Measurements from ENCODE around the gene KCTD12.

The KCTD12 gene

DNA sequence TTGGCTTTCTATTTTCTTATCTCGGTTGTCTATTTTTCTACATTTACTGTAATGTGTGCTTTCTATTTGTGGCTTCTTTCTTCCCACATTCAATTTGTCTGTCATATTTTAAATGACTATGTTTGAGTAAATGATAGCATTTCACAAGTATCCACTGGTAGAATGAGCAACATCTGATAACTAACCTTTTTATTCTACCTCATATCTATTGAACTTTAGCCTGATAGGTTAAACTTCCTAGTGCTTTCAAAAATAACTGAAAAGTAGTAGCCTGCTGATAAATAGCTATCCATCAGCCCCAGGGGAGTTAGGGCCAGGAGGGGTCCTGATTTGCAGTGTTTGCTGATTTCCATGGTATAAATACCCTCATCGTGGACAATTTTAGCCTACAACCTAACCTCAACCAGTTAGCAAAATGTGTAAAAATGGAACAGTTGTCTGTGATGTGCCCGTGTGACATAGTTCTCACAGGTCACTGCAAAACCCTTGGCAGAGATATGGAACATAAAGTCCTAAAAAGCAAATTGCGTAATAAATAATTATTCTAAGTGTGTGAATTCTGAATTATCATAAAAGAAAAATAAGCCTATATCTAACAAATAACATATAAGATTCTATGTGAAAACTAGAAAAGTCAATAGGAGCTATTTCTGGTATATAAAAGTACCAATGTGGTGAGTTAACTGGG is 32.1 kb downstream of the KCTD12 start:
- Histone ChIP-seq H2AFZ (ENCODE audit: low read depth, low read length) (no peak overlapping the region), H4K20me1 (ENCODE audit: insufficient read depth, low read length) (no peaks in the 10 kb centered on the region), H3K36me3 (ENCODE audit: insufficient read depth, low read length) (no peaks in the 10 kb centered on the region), H3K9me3 (ENCODE audit: insufficient read depth, low read length, severe bottlenecking) (no peaks in the 10 kb centered on the region), H3K4me2 (ENCODE audit: insufficient read depth, low read length) (no peak overlapping the region), H3K27ac (ENCODE audit: low read length) (no peak overlapping the region), H3K4me3 (ENCODE audit: low read depth in 1 of 2, low read length in 2 of 2) (no peak overlapping the region), H3K79me2 (ENCODE audit: insufficient read depth, low read length) (no peaks in the 10 kb centered on the region), H3K9ac (ENCODE audit: low read depth, low read length) (no peak overlapping the region), H3K27me3 (ENCODE audit: insufficient read depth, low read length, poor library complexity) (no peaks in the 10 kb centered on the region), H3K4me1 (ENCODE audit: insufficient read depth, low read length) (no peaks in the 10 kb centered on the region)
- ATAC-seq (ENCODE audit: insufficient read depth, low read depth) (no peak), DNase-seq (no peak)
- no peak for TF ChIP-seq EZH2 (IDR thresholded peaks at IDR 0.05; ENCODE audit: borderline replicate concordance, low read depth, low read length, severe bottlenecking)
- TF ChIP-seq, protein P1, sequence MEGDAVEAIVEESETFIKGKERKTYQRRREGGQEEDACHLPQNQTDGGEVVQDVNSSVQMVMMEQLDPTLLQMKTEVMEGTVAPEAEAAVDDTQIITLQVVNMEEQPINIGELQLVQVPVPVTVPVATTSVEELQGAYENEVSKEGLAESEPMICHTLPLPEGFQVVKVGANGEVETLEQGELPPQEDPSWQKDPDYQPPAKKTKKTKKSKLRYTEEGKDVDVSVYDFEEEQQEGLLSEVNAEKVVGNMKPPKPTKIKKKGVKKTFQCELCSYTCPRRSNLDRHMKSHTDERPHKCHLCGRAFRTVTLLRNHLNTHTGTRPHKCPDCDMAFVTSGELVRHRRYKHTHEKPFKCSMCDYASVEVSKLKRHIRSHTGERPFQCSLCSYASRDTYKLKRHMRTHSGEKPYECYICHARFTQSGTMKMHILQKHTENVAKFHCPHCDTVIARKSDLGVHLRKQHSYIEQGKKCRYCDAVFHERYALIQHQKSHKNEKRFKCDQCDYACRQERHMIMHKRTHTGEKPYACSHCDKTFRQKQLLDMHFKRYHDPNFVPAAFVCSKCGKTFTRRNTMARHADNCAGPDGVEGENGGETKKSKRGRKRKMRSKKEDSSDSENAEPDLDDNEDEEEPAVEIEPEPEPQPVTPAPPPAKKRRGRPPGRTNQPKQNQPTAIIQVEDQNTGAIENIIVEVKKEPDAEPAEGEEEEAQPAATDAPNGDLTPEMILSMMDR (IDR thresholded peaks at IDR 0.05; ENCODE audit: borderline replicate concordance, extremely low read depth, low read length, poor library complexity, severe bottlenecking), result no peak

DNA sequence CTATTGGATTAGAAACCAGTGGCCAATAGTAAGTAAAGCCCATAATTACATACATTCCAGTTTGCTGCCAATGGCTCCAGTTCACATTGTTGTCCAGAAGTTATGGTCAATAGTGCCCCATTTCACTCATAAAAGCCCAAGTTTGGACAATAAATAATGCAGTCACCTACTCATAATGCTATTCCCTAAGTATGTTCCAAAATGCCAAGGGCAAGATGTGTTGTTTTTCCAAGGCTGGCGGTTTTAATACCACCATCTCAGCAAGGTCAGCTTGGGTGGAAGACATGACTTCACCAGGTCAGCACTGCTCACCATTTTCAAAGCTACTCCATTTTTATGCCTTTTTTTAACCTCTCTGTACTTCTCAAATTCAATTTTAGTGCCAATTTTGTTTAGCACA is 32.7 kb downstream of the KCTD12 start:
- H3K9ac ChIP-seq (ENCODE audit: low read depth, low read length), result no peak overlapping the region
- DNase-seq, result no peak
- H2AFZ ChIP-seq (ENCODE audit: low read depth, low read length), result no peak overlapping the region
- no peak for TF ChIP-seq EZH2 (IDR thresholded peaks at IDR 0.05; ENCODE audit: borderline replicate concordance, low read depth, low read length, severe bottlenecking)
- TF ChIP-seq, protein P1 (IDR thresholded peaks at IDR 0.05; ENCODE audit: borderline replicate concordance, extremely low read depth, low read length, poor library complexity, severe bottlenecking), result no peak
- no peak overlapping the region for H3K4me3 ChIP-seq (ENCODE audit: low read depth in 1 of 2, low read length in 2 of 2)
- no peak overlapping the region for H3K4me2 ChIP-seq (ENCODE audit: insufficient read depth, low read length)
- no peaks in the 10 kb centered on the region for H3K36me3 ChIP-seq (ENCODE audit: insufficient read depth, low read length)
- no peaks in the 10 kb centered on the region for H3K79me2 ChIP-seq (ENCODE audit: insufficient read depth, low read length)
- H3K27ac ChIP-seq (ENCODE audit: low read length), result no peak overlapping the region
- H3K9me3 ChIP-seq (ENCODE audit: insufficient read depth, low read length, severe bottlenecking), result no peaks in the 10 kb centered on the region
- no peaks in the 10 kb centered on the region for H3K27me3 ChIP-seq (ENCODE audit: insufficient read depth, low read length, poor library complexity)
- no peaks in the 10 kb centered on the region for H4K20me1 ChIP-seq (ENCODE audit: insufficient read depth, low read length)
- no peaks in the 10 kb centered on the region for H3K4me1 ChIP-seq (ENCODE audit: insufficient read depth, low read length)
- ATAC-seq (ENCODE audit: insufficient read depth, low read depth), result no peak

DNA sequence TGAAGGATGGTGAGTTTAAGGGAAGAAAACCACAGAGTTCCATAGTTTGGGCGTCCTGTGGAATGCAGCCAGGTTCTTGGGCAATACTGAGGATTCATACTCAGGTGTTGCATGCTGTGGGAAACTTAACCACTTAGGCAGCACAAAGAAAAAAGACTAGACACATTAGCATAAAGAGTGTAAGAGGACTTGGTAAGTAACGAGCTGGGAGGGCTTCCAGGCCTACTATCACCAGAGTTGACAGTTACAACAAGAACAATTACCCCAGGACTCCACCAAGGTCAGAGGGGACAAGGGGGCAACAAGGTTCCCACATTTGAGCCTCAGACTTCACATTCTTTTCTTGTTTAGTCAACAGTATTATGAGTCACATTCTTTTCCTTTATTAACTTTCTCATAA is 33.2 kb downstream of the KCTD12 start:
- no peak overlapping the region for H3K4me3 ChIP-seq (ENCODE audit: low read depth in 1 of 2, low read length in 2 of 2)
- H4K20me1 ChIP-seq (ENCODE audit: insufficient read depth, low read length), result no peaks in the 10 kb centered on the region
- no peaks in the 10 kb centered on the region for H3K9me3 ChIP-seq (ENCODE audit: insufficient read depth, low read length, severe bottlenecking)
- TF ChIP-seq, protein P1 (IDR thresholded peaks at IDR 0.05; ENCODE audit: borderline replicate concordance, extremely low read depth, low read length, poor library complexity, severe bottlenecking), result no peak
- TF ChIP-seq EZH2 (IDR thresholded peaks at IDR 0.05; ENCODE audit: borderline replicate concordance, low read depth, low read length, severe bottlenecking), result no peak
- H3K79me2 ChIP-seq (ENCODE audit: insufficient read depth, low read length), result no peaks in the 10 kb centered on the region
- no peak overlapping the region for H3K4me2 ChIP-seq (ENCODE audit: insufficient read depth, low read length)
- no peaks in the 10 kb centered on the region for H3K36me3 ChIP-seq (ENCODE audit: insufficient read depth, low read length)
- no peaks in the 10 kb centered on the region for H3K27me3 ChIP-seq (ENCODE audit: insufficient read depth, low read length, poor library complexity)
- no peaks in the 10 kb centered on the region for H3K4me1 ChIP-seq (ENCODE audit: insufficient read depth, low read length)
- H3K9ac ChIP-seq (ENCODE audit: low read depth, low read length), result no peak overlapping the region
- H2AFZ ChIP-seq (ENCODE audit: low read depth, low read length), result no peak overlapping the region
- DNase-seq (no peak), ATAC-seq (ENCODE audit: insufficient read depth, low read depth) (no peak)
- no peak overlapping the region for H3K27ac ChIP-seq (ENCODE audit: low read length)
